ENCODE data around the gene PDZRN3. TPM values are rescaled to one million over a fixed set of nuclear protein-coding genes. Genes with fewer than 3 reads are reported as not detected.
A peak's percentile ranks its signal among the peaks of the same experiment; 100 is the strongest.

Gene PDZRN3
- 10 to 100 TPM; 23.1 to 30.8 TPM for total RNA-seq
- 15.8 TPM for polyA plus RNA-seq (ENCODE audit: insufficient read depth, low read depth, low replicate concordance)
- long read RNA-seq, donor 1, full-length matches to known transcripts = 6 of 16 reads
- long read RNA-seq, donor 1, partial matches to known transcripts = 10 of 16 reads
- long read RNA-seq, donor 1, other reads (novel, unspliced or antisense) = 0 of 16 reads
- long read RNA-seq, donor 2, full-length matches to known transcripts = 6 of 12 reads
- long read RNA-seq, donor 2, partial matches to known transcripts = 6 of 12 reads
- long read RNA-seq, donor 2, other reads (novel, unspliced or antisense) = 0 of 12 reads

GRCh38 chr3:73624821-73625665 lies at the start of gene PDZRN3:
PDZRN3 (minus strand) TSS chr3:73624941.
- intact Hi-C loops (cut with DNase I; ENCODE audit: low total_unique reads) = no loop called here
- 0 to 1% methylated on average over 18 to 47 of the region's 55 CpGs for WGBS, 2 donors

DNA sequence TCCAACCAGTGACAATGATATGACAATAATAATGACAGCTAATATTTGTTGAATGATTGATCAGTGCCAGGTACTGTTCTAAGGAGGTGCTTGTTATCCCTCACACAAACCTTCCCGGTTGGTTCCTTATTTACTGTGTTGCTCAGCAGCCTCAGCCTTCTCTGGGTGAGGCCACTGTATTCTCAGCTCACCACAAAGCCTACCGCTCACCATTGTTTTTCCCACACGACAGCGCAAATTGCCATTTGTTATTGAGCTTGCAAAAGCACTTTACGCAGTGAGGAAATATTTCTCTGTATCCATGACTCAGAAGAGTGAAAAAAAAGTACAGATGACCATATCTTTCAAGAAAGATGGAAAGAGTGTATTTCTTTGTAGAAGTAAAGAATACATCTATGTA lies 49.5 kb upstream of the PDZRN3 start:
- intact Hi-C loops (cut with DNase I; ENCODE audit: low total_unique reads) = no loop called here
- H3K27ac ChIP-seq = no peak overlapping the region

More at GRCh38 chr3:73624821-73625665, at the start of gene PDZRN3:
- TF ChIP-seq, protein P1, sequence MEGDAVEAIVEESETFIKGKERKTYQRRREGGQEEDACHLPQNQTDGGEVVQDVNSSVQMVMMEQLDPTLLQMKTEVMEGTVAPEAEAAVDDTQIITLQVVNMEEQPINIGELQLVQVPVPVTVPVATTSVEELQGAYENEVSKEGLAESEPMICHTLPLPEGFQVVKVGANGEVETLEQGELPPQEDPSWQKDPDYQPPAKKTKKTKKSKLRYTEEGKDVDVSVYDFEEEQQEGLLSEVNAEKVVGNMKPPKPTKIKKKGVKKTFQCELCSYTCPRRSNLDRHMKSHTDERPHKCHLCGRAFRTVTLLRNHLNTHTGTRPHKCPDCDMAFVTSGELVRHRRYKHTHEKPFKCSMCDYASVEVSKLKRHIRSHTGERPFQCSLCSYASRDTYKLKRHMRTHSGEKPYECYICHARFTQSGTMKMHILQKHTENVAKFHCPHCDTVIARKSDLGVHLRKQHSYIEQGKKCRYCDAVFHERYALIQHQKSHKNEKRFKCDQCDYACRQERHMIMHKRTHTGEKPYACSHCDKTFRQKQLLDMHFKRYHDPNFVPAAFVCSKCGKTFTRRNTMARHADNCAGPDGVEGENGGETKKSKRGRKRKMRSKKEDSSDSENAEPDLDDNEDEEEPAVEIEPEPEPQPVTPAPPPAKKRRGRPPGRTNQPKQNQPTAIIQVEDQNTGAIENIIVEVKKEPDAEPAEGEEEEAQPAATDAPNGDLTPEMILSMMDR (IDR thresholded peaks at IDR 0.05) = no peak
- TF ChIP-seq POLR2A (IDR thresholded peaks at IDR 0.05) = no peak
- no peaks in the 10 kb centered on the region for H3K9me3 ChIP-seq
- peak; percentile 81 for DNase-seq
- peaks cover 3% of the 10 kb centered on the region for H3K4me1 ChIP-seq
- no peaks in the 10 kb centered on the region for H3K36me3 ChIP-seq (ENCODE audit: low read depth, missing control alignments)
- peak within 1 kb of the TSS; percentile 63 to 72 for H3K4me3 ChIP-seq
- H3K27me3 ChIP-seq = no peaks in the 10 kb centered on the region
- H3K27ac ChIP-seq = peak within 1 kb of the TSS; percentile 56 to 82

DNA sequence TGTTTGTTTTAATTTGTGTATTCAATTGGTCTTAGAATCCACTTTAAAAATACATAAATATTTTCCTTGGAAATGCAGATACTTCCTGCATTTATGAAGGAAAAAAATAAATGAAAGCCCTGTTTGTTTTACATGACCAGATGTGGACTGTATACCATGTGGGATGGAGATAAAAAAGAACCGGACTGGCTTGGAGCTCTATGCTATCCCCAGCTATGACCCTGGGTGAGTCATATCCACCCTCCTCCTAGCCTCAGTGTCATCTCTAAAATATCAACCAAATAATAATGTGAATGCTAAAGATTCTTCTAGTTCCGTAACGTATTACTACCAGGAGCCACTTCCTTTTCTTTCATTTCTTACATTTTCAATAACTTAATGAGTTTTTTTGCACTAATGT lies 44.5 kb upstream of the PDZRN3 start:
- no peak for DNase-seq
- WGBS, 2 donors = 67 to 70% methylated on average over 3 of the region's 3 CpGs
- H3K4me3 ChIP-seq = no peak overlapping the region
- no peak overlapping the region for H3K27ac ChIP-seq
- intact Hi-C loops (cut with DNase I; ENCODE audit: low total_unique reads) = no loop called here
- TF ChIP-seq, protein P1 (IDR thresholded peaks at IDR 0.05) = no peak
- no peak for TF ChIP-seq POLR2A (IDR thresholded peaks at IDR 0.05)
- no peaks in the 10 kb centered on the region for H3K4me1 ChIP-seq
- no peaks in the 10 kb centered on the region for H3K36me3 ChIP-seq (ENCODE audit: low read depth, missing control alignments)
- no peaks in the 10 kb centered on the region for H3K27me3 ChIP-seq
- no peaks in the 10 kb centered on the region for H3K9me3 ChIP-seq

More for the DNA sequence above, 49.5 kb upstream of the PDZRN3 start:
- WGBS, 2 donors = 74 to 83% methylated on average over 5 of the region's 5 CpGs
- Histone ChIP-seq H3K4me3 (no peak overlapping the region), H3K4me1 (no peaks in the 10 kb centered on the region), H3K36me3 (ENCODE audit: low read depth, missing control alignments) (no peaks in the 10 kb centered on the region), H3K27me3 (no peaks in the 10 kb centered on the region), H3K9me3 (no peaks in the 10 kb centered on the region)
- no peak for DNase-seq
- no peak for TF ChIP-seq POLR2A (IDR thresholded peaks at IDR 0.05)
- TF ChIP-seq, protein P1 (IDR thresholded peaks at IDR 0.05) = no peak

GRCh38 chr3:73668391-73668790 lies 43.6 kb upstream of the PDZRN3 start:
- Histone ChIP-seq H3K9me3 (no peaks in the 10 kb centered on the region), H3K27ac (peak overlapping the region in 1 of 2 donors; percentile 7), H3K4me1 (no peaks in the 10 kb centered on the region), H3K4me3 (no peak overlapping the region), H3K36me3 (ENCODE audit: low read depth, missing control alignments) (no peaks in the 10 kb centered on the region), H3K27me3 (no peaks in the 10 kb centered on the region)
- TF ChIP-seq, protein P1 (IDR thresholded peaks at IDR 0.05) = no peak
- no peak for TF ChIP-seq POLR2A (IDR thresholded peaks at IDR 0.05)
- intact Hi-C loops (cut with DNase I; ENCODE audit: low total_unique reads) = no loop called here
- DNase-seq = no peak
- WGBS, 2 donors = 45 to 55% methylated on average over 1 of the region's 1 CpG
